ENCODE measurements around the gene IRX6.

IRX6 gene

GRCh38 chr16:55373489-55373832 lies 49.5 kb downstream of the IRX6 start:
- TF ChIP-seq CTCF (conservative IDR thresholded peaks at IDR 0.05; ENCODE audit: low read length) (no peak), EZH2phosphoT487 (IDR thresholded peaks at IDR 0.05; ENCODE audit: borderline replicate concordance) (no peak)
- no peaks in the 10 kb centered on the region for H3F3A ChIP-seq (ENCODE audit: low read depth)
- H3K9me3 ChIP-seq (ENCODE audit: insufficient read depth, low read depth, low read length) = no peaks in the 10 kb centered on the region
- no peak overlapping the region for H3K4me3 ChIP-seq (ENCODE audit: low read length, poor library complexity, severe bottlenecking)
- no peaks in the 10 kb centered on the region for H3K36me3 ChIP-seq (ENCODE audit: insufficient read depth, low read length)
- no peaks in the 10 kb centered on the region for H3K79me2 ChIP-seq (ENCODE audit: insufficient read depth, low read length)
- no peaks in the 10 kb centered on the region for H3K27me3 ChIP-seq (ENCODE audit: insufficient read depth, low read length, poor library complexity, severe bottlenecking)
- no peak overlapping the region for H3K4me2 ChIP-seq (ENCODE audit: low read depth, low read length, poor library complexity, severe bottlenecking)
- H3K9ac ChIP-seq (ENCODE audit: low read depth, low read length, poor library complexity, severe bottlenecking) = no peak overlapping the region
- H2AFZ ChIP-seq (ENCODE audit: low read length) = no peak overlapping the region
- H3K4me1 ChIP-seq (ENCODE audit: insufficient read depth, low read length, poor library complexity, severe bottlenecking) = peaks cover 2% of the 10 kb centered on the region
- no peaks in the 10 kb centered on the region for H3K9me2 ChIP-seq (replicated peaks; ENCODE audit: low read depth, low read length)
- no peaks in the 10 kb centered on the region for H4K20me1 ChIP-seq (ENCODE audit: insufficient read depth, low read length, poor library complexity, severe bottlenecking)

- H3K9ac ChIP-seq (ENCODE audit: low read depth, low read length, poor library complexity, severe bottlenecking) = no peak overlapping the region
- TF ChIP-seq EZH2phosphoT487 (IDR thresholded peaks at IDR 0.05; ENCODE audit: borderline replicate concordance) (no peak), CTCF (conservative IDR thresholded peaks at IDR 0.05; ENCODE audit: low read length) (no peak)
- H3K9me2 ChIP-seq (replicated peaks; ENCODE audit: low read depth, low read length) = no peaks in the 10 kb centered on the region
These were observed 52.0 kb downstream of the IRX6 start for GRCh38 chr16:55376045-55376444.

GRCh38 chr16:55376567-55377167 lies 52.7 kb downstream of the IRX6 start:
- Histone ChIP-seq H3K4me2 (ENCODE audit: low read depth, low read length, poor library complexity, severe bottlenecking) (no peak overlapping the region), H3K79me2 (ENCODE audit: insufficient read depth, low read length) (no peaks in the 10 kb centered on the region), H3K9me3 (ENCODE audit: insufficient read depth, low read depth, low read length) (no peaks in the 10 kb centered on the region), H2AFZ (ENCODE audit: low read length) (no peak overlapping the region), H3K4me1 (ENCODE audit: insufficient read depth, low read length, poor library complexity, severe bottlenecking) (no peaks in the 10 kb centered on the region), H3K4me3 (ENCODE audit: low read length, poor library complexity, severe bottlenecking) (no peak overlapping the region), H4K20me1 (ENCODE audit: insufficient read depth, low read length, poor library complexity, severe bottlenecking) (no peaks in the 10 kb centered on the region), H3K9me2 (replicated peaks; ENCODE audit: low read depth, low read length) (no peaks in the 10 kb centered on the region), H3K9ac (ENCODE audit: low read depth, low read length, poor library complexity, severe bottlenecking) (no peak overlapping the region), H3K27me3 (ENCODE audit: insufficient read depth, low read length, poor library complexity, severe bottlenecking) (no peaks in the 10 kb centered on the region), H3K36me3 (ENCODE audit: insufficient read depth, low read length) (no peaks in the 10 kb centered on the region), H3F3A (ENCODE audit: low read depth) (no peaks in the 10 kb centered on the region)
- TF ChIP-seq CTCF (conservative IDR thresholded peaks at IDR 0.05; ENCODE audit: low read length) (no peak), EZH2phosphoT487 (IDR thresholded peaks at IDR 0.05; ENCODE audit: borderline replicate concordance) (no peak)

More at GRCh38 chr16:55376045-55376444, 52.0 kb downstream of the IRX6 start:
- Histone ChIP-seq H3K4me1 (ENCODE audit: insufficient read depth, low read length, poor library complexity, severe bottlenecking) (no peaks in the 10 kb centered on the region), H2AFZ (ENCODE audit: low read length) (no peak overlapping the region), H3K4me3 (ENCODE audit: low read length, poor library complexity, severe bottlenecking) (no peak overlapping the region), H3K79me2 (ENCODE audit: insufficient read depth, low read length) (no peaks in the 10 kb centered on the region), H3K36me3 (ENCODE audit: insufficient read depth, low read length) (no peaks in the 10 kb centered on the region), H3K27me3 (ENCODE audit: insufficient read depth, low read length, poor library complexity, severe bottlenecking) (no peaks in the 10 kb centered on the region), H3K9me3 (ENCODE audit: insufficient read depth, low read depth, low read length) (no peaks in the 10 kb centered on the region), H3F3A (ENCODE audit: low read depth) (no peaks in the 10 kb centered on the region), H3K4me2 (ENCODE audit: low read depth, low read length, poor library complexity, severe bottlenecking) (no peak overlapping the region), H4K20me1 (ENCODE audit: insufficient read depth, low read length, poor library complexity, severe bottlenecking) (no peaks in the 10 kb centered on the region)
